CD4-positive, CD25-positive, alpha-beta regulatory T cell (primary cell): ENCODE results near the gene GRID2. TPM values are rescaled to one million over a fixed set of nuclear protein-coding genes. Genes with fewer than 3 reads are reported as not detected.

Source experiments
- ATAC-seq, 2 donors: fragments of 150-1000 bp; cut with Tn5 transposase; one replicate each; pipeline ENCODE4 v1.10.0; 2021; ENCODE audit warnings: low read depth in 2 of 2, moderate number of reproducible peaks in 2 of 2, moderate library complexity in 1 of 2
- DNase-seq, 3 donors: peaks; one replicate each; pipeline versions ENCODE4 v3.0.0 to v3.0.0-alpha.2; 2012 to 2022; ENCODE audit warnings: mixed read lengths in 1 of 3
- H3K27ac ChIP-seq: one replicate; pipeline ENCODE4 v1.7.0; 2013; ENCODE audit warnings: mild to moderate bottlenecking, low read length; ENCODE audit not compliant: insufficient read depth, poor library complexity, severe bottlenecking
- H3K27me3 ChIP-seq: one replicate; pipeline ENCODE4 v1.7.0; 2013; ENCODE audit warnings: low read length; ENCODE audit not compliant: control insufficient read depth, insufficient read depth
- H3K36me3 ChIP-seq: one replicate; pipeline ENCODE4 v1.7.0; 2013; ENCODE audit warnings: mild to moderate bottlenecking, low read length, moderate library complexity; ENCODE audit not compliant: control insufficient read depth, insufficient read depth
- H3K4me1 ChIP-seq: 2 replicates; pipeline ENCODE4 v1.7.0; 2013; ENCODE audit warnings: mild to moderate bottlenecking, low read length; ENCODE audit not compliant: insufficient read depth, control insufficient read depth, poor library complexity, severe bottlenecking
- H3K4me3 ChIP-seq: one replicate; pipeline ENCODE4 v1.7.0; 2013; ENCODE audit warnings: low read depth, mild to moderate bottlenecking, low read length, moderate library complexity
- H3K9me3 ChIP-seq, 2 experiments: 1 replicate in 1 of 2; 2 replicates in 1 of 2; pipeline ENCODE4 v1.7.0; 2013; ENCODE audit warnings: low read length in 2 of 2, mild to moderate bottlenecking in 1 of 2, moderate library complexity in 1 of 2; ENCODE audit not compliant: control insufficient read depth in 2 of 2
- H3K27ac Mint-ChIP-seq, 3 donors: one replicate each; pipeline ENCODE4 v1.8.0; 2020 to 2022; ENCODE audit warnings: mild to moderate bottlenecking in 3 of 3, mixed read lengths in 3 of 3, moderate library complexity in 2 of 3
- H3K27me3 Mint-ChIP-seq: one replicate; pipeline ENCODE4 v1.8.0; 2022; ENCODE audit warnings: mild to moderate bottlenecking, mixed read lengths
- H3K36me3 Mint-ChIP-seq: one replicate; pipeline ENCODE4 v1.8.0; 2020; ENCODE audit warnings: mixed read lengths
- H3K4me1 Mint-ChIP-seq, 4 donors: one replicate each; pipeline ENCODE4 v1.8.0; 2020 to 2022; ENCODE audit warnings: mixed read lengths in 4 of 4, mild to moderate bottlenecking in 1 of 4
- H3K4me3 Mint-ChIP-seq, 4 donors: one replicate each; pipeline ENCODE4 v1.8.0; 2020 to 2022; ENCODE audit warnings: mild to moderate bottlenecking in 4 of 4, mixed read lengths in 4 of 4, moderate library complexity in 3 of 4
- H3K9me3 Mint-ChIP-seq, 7 donors: one replicate each; pipeline ENCODE4 v1.8.0; 2020 to 2022; ENCODE audit warnings: mixed read lengths in 7 of 7, mild to moderate bottlenecking in 3 of 7, moderate library complexity in 2 of 7
- polyA plus RNA-seq, 4 donors: library from polyadenylated mRNA; unstranded; fragments of 300-500 nt; fragmentation: Illumina TruSeq; gene quantifications; one replicate each; pipeline ENCODE4 v1.2.3, GENCODE V29; 2021
- total RNA-seq: library from RNA; stranded (reverse); gene quantifications from one replicate; pipeline ENCODE4 v1.2.3, GENCODE V29; 2022

Gene GRID2
- total and polyA plus RNA-seq, 5 donors from 2014 or later: not detected

DNA sequence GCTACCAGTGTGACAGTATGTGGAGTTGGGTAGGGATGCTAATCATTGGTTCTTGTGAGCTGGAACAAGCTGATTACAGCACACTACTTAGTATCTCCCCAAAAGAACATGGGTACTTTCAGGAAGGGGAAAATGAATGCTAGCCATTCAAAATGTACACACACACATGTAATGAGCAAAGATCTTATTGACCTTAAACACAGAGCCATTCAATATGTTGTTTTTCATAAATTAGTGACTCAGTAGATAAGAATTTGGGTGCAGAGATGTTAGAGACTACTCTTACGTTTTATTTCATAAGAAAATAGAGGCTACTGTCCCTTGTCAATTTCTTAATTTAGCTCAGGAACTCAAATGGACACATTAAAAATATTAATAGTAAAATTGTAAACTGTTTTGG is 1015.3 kb downstream of the GRID2 start:
- Histone ChIP-seq H3K27me3 (no peaks in the 10 kb centered on the region), H3K4me3 (no peak overlapping the region), H3K36me3 (no peaks in the 10 kb centered on the region), H3K9me3 (no peaks in the 10 kb centered on the region), H3K27ac (no peak overlapping the region), H3K4me1 (no peaks in the 10 kb centered on the region)
- no peak overlapping the region for H3K27ac Mint-ChIP-seq
- no peaks in the 10 kb centered on the region for H3K4me1 Mint-ChIP-seq
- H3K4me3 Mint-ChIP-seq: no peak overlapping the region
- no peaks in the 10 kb centered on the region for H3K27me3 Mint-ChIP-seq
- H3K36me3 Mint-ChIP-seq: no peaks in the 10 kb centered on the region
- DNase-seq: no peak
- peaks cover 0 to 17% (median 3%) of the 10 kb centered on the region in 7 donors for H3K9me3 Mint-ChIP-seq
- ATAC-seq: no peak

DNA sequence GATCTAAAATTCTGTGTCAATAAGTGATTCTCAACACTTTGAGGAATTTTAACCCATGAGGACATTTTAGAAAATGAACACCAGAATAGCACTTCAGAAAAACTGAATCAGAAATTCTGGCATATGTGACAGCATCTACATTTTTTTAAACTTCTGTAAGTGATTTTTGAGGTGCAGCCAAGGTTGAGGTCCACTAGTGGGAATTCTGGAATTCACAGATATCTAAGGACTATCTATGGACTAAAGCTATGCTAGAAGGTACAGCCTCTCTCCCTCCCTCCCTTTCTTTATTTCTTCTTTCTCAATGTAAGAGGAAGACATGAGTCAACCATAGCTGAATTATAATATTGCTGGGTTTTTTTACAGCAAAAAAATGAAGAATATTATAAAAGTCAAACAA is 1016.6 kb downstream of the GRID2 start:
- H3K27ac Mint-ChIP-seq: no peak overlapping the region
- DNase-seq: no peak

DNA sequence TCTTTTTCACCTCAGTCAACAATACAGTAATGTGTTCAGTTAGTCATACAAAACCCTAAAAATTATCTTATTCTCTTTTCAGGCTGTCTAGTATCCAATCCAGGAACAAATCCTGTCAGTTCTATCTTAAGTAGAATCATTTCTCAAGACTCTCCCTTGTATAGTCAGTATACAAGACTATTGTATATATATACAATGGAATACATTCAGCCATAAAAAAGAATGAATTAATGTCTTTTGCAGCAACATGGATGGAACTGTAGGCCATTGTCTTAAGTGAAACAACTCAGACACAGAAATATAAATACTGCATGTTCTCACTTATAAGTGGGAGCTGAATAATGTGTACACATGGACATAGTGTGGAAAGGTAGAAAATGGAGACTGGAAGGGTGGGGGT is 1023.6 kb downstream of the GRID2 start:
- no peaks in the 10 kb centered on the region for H3K36me3 Mint-ChIP-seq
- no peak for ATAC-seq
- H3K4me3 ChIP-seq: no peak overlapping the region
- no peaks in the 10 kb centered on the region for H3K36me3 ChIP-seq
- H3K27ac Mint-ChIP-seq: no peak overlapping the region
- no peak for DNase-seq
- no peaks in the 10 kb centered on the region for H3K27me3 Mint-ChIP-seq
- no peaks in the 10 kb centered on the region for H3K9me3 ChIP-seq
- H3K27me3 ChIP-seq: no peaks in the 10 kb centered on the region
- H3K27ac ChIP-seq: no peak overlapping the region
- H3K4me3 Mint-ChIP-seq: no peak overlapping the region
- H3K4me1 ChIP-seq: no peaks in the 10 kb centered on the region
- H3K9me3 Mint-ChIP-seq: peaks cover 0 to 36% (median 9%) of the 10 kb centered on the region in 7 donors
- H3K4me1 Mint-ChIP-seq: no peaks in the 10 kb centered on the region

More for the DNA sequence above, 1016.6 kb downstream of the GRID2 start:
- H3K36me3 Mint-ChIP-seq: no peaks in the 10 kb centered on the region
- no peaks in the 10 kb centered on the region for H3K27me3 ChIP-seq
- H3K27me3 Mint-ChIP-seq: no peaks in the 10 kb centered on the region
- H3K4me3 ChIP-seq: no peak overlapping the region
- H3K4me3 Mint-ChIP-seq: no peak overlapping the region
- H3K36me3 ChIP-seq: no peaks in the 10 kb centered on the region
- H3K4me1 Mint-ChIP-seq: no peaks in the 10 kb centered on the region
- no peaks in the 10 kb centered on the region for H3K4me1 ChIP-seq
- H3K9me3 ChIP-seq: no peaks in the 10 kb centered on the region
- H3K27ac ChIP-seq: no peak overlapping the region
- H3K9me3 Mint-ChIP-seq: peaks cover 0 to 25% (median 7%) of the 10 kb centered on the region in 7 donors
- ATAC-seq: no peak

DNA sequence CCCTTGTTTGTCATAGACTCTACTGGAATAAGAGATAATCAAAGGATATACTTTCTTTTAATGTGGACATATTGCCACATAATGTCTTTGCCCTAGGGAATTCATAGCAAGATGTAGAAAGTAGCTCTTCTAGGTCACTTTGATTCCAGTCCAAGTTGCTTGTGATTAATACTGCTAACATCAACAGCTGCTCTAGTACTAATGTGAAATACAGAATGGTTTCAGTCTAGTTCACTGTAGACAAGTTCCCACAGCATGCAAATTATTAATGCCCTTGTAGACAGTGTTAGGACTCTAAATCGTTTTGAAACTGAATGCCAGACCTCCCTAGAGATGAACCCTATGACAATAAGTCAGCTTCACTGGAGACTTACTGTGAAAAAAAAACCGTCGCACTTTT is 1030.2 kb downstream of the GRID2 start:
- Histone ChIP-seq H3K4me1 (no peaks in the 10 kb centered on the region), H3K9me3 (no peaks in the 10 kb centered on the region), H3K27ac (no peak overlapping the region), H3K27me3 (no peaks in the 10 kb centered on the region), H3K4me3 (no peak overlapping the region), H3K36me3 (no peaks in the 10 kb centered on the region)
- ATAC-seq: no peak
- DNase-seq: no peak
- H3K9me3 Mint-ChIP-seq: peaks cover 0 to 9% (median 5%) of the 10 kb centered on the region in 7 donors
- no peaks in the 10 kb centered on the region for H3K4me1 Mint-ChIP-seq
- no peak overlapping the region for H3K4me3 Mint-ChIP-seq
- no peaks in the 10 kb centered on the region for H3K27me3 Mint-ChIP-seq
- H3K36me3 Mint-ChIP-seq: no peaks in the 10 kb centered on the region
- no peak overlapping the region for H3K27ac Mint-ChIP-seq

DNA sequence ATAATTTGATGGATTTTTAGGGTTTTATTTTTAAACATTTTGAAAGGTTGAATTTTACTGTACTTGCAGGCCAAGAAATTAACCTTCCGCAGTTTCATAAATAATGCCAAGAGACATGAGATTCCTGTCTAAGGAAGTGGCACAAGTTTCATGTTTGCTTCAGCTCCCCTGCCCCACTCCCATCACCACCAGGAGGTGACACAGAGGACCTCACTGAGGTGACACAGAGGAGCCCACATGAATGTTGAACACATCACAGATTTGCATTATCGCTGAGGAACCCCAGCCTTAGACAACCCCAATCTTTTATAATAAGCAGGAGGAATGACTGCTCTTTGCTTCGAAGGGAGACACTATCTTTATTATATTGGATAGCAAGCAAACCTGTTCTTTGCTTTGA is 1033.4 kb downstream of the GRID2 start:
- no peak overlapping the region for H3K27ac ChIP-seq
- DNase-seq (no peak), ATAC-seq (no peak)
- no peak overlapping the region for H3K4me3 ChIP-seq
- no peaks in the 10 kb centered on the region for H3K36me3 Mint-ChIP-seq
- H3K27me3 Mint-ChIP-seq: no peaks in the 10 kb centered on the region
- peaks cover 0 to 9% (median 6%) of the 10 kb centered on the region in 7 donors for H3K9me3 Mint-ChIP-seq
- H3K4me1 ChIP-seq: no peaks in the 10 kb centered on the region
- no peak overlapping the region for H3K27ac Mint-ChIP-seq
- H3K4me1 Mint-ChIP-seq: no peaks in the 10 kb centered on the region
- H3K36me3 ChIP-seq: no peaks in the 10 kb centered on the region
- no peaks in the 10 kb centered on the region for H3K27me3 ChIP-seq
- H3K4me3 Mint-ChIP-seq: no peak overlapping the region
- no peaks in the 10 kb centered on the region for H3K9me3 ChIP-seq

DNA sequence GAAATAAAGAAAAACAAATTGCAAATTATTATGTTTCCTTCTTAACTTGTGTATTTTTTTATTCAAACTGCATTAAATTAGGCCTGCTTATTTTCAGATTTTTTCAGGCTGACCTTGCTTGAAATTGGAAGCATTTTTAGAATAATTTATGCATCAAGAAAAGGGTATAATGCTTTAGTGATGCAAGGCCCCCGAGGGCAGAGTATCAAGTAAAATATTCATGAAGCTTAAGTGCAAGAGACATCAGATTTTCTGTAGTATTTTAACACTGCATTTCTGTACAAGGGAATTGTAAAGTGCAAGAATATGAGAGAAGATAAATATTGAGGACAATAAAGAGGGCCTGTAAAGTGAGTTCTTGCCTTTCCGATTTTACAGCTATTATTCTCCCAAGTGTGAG is 1039.0 kb downstream of the GRID2 start:
- Histone ChIP-seq H3K4me1 (no peaks in the 10 kb centered on the region), H3K36me3 (no peaks in the 10 kb centered on the region), H3K9me3 (no peaks in the 10 kb centered on the region), H3K27ac (no peak overlapping the region), H3K4me3 (no peak overlapping the region), H3K27me3 (no peaks in the 10 kb centered on the region)
- DNase-seq: no peak
- Mint-ChIP-seq H3K4me3 (no peak overlapping the region), H3K27ac (no peak overlapping the region), H3K4me1 (no peaks in the 10 kb centered on the region), H3K36me3 (no peaks in the 10 kb centered on the region), H3K9me3 (peaks cover 2 to 13% (median 7%) of the 10 kb centered on the region in 7 donors), H3K27me3 (no peaks in the 10 kb centered on the region)
- ATAC-seq: no peak

DNA sequence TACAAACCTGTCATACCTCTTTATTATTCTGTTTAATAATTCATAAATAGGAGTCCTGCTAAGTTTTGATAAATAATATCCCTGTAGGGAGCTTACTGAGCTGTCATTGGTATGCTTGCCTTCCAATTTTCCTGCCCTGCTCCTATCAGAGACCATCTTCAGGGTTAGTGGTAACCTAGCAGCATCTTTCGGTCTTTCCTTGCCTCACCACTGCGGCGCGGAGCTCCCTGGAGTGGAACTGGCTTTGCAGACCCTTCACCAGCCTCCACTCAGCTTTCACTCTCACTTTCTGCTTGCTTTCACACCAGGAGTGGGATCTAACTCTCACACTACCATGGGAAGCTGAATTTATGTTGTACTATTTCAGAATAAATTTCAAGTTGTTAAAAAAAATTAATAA is 1043.1 kb downstream of the GRID2 start:
- peaks cover 1 to 7% (median 2%) of the 10 kb centered on the region in 7 donors for H3K9me3 Mint-ChIP-seq
- DNase-seq (no peak), ATAC-seq (no peak)
- Histone ChIP-seq H3K9me3 (no peaks in the 10 kb centered on the region), H3K36me3 (no peaks in the 10 kb centered on the region), H3K27ac (no peak overlapping the region), H3K4me1 (no peaks in the 10 kb centered on the region), H3K4me3 (no peak overlapping the region), H3K27me3 (no peaks in the 10 kb centered on the region)
- H3K27ac Mint-ChIP-seq: no peak overlapping the region
- no peaks in the 10 kb centered on the region for H3K27me3 Mint-ChIP-seq
- no peak overlapping the region for H3K4me3 Mint-ChIP-seq
- H3K36me3 Mint-ChIP-seq: no peaks in the 10 kb centered on the region
- H3K4me1 Mint-ChIP-seq: no peaks in the 10 kb centered on the region

DNA sequence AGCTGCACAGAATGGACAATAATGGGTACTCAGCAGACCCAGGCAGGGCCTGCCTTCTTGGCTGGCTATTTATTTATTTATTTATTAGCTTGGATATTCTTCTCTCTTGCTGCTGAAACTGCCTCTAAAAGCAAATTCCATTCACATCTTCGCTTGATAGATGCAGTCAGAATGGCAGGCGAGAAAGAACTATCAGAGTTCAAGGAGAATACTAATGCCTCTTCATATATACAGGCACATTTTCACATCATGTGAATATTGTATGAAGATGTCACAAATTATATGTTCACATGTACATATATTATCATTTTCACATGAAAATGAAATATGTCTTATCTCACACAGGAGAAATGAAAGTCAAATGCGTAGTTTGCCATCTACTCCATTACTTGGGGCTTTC is 1045.1 kb downstream of the GRID2 start:
- Histone ChIP-seq H3K27ac (no peak overlapping the region), H3K9me3 (no peaks in the 10 kb centered on the region), H3K4me3 (no peak overlapping the region), H3K4me1 (no peaks in the 10 kb centered on the region), H3K36me3 (no peaks in the 10 kb centered on the region), H3K27me3 (no peaks in the 10 kb centered on the region)
- no peak for ATAC-seq
- H3K27ac Mint-ChIP-seq: no peak overlapping the region
- DNase-seq: no peak
- H3K9me3 Mint-ChIP-seq: peaks cover 2 to 15% (median 4%) of the 10 kb centered on the region in 7 donors
- H3K4me1 Mint-ChIP-seq: no peaks in the 10 kb centered on the region
- H3K36me3 Mint-ChIP-seq: no peaks in the 10 kb centered on the region
- H3K27me3 Mint-ChIP-seq: no peaks in the 10 kb centered on the region
- no peak overlapping the region for H3K4me3 Mint-ChIP-seq
